KG1 (cell line): Measurements from ENCODE around the gene MAD1L1.

Experiments
- DNase-seq: peaks from one replicate; lab custom pipeline; 2025; lab: John Stamatoyannopoulos, UW

MAD1L1 gene

GRCh38 chr7:2011266-2012043 lies 221.3 kb downstream of the MAD1L1 start:
- no peak for DNase-seq

- DNase-seq = no peak
These were observed 222.0 kb downstream of the MAD1L1 start for GRCh38 chr7:2010551-2011265.

- DNase-seq = no peak
These were observed 222.6 kb downstream of the MAD1L1 start for GRCh38 chr7:2010101-2010500.

GRCh38 chr7:2009541-2010001 lies 223.2 kb downstream of the MAD1L1 start:
- no peak for DNase-seq

GRCh38 chr7:2008936-2009540 lies 223.7 kb downstream of the MAD1L1 start:
- no peak for DNase-seq

- no peak for DNase-seq
These were observed 224.4 kb downstream of the MAD1L1 start for GRCh38 chr7:2008101-2008935.

- no peak for DNase-seq
These were observed 225.2 kb downstream of the MAD1L1 start for GRCh38 chr7:2007551-2007950.

- DNase-seq = no peak
These were observed 225.8 kb downstream of the MAD1L1 start for GRCh38 chr7:2006921-2007381.

- no peak for DNase-seq
These were observed 226.4 kb downstream of the MAD1L1 start for GRCh38 chr7:2006231-2006771.

- no peak for DNase-seq
These were observed 227.0 kb downstream of the MAD1L1 start for GRCh38 chr7:2005786-2006185.

- no peak for DNase-seq
These were observed 227.7 kb downstream of the MAD1L1 start for GRCh38 chr7:2004841-2005725.

- no peak for DNase-seq
These were observed 228.6 kb downstream of the MAD1L1 start for GRCh38 chr7:2003931-2004812.

- DNase-seq = no peak
These were observed 229.3 kb downstream of the MAD1L1 start for GRCh38 chr7:2003451-2003930.

GRCh38 chr7:2002561-2003450 lies 229.9 kb downstream of the MAD1L1 start:
- DNase-seq = no peak

GRCh38 chr7:2001601-2002442 lies 230.9 kb downstream of the MAD1L1 start:
- no peak for DNase-seq

- DNase-seq = no peak
These were observed 231.9 kb downstream of the MAD1L1 start for GRCh38 chr7:2000746-2001321.

GRCh38 chr7:2000153-2000687 lies 232.5 kb downstream of the MAD1L1 start:
- no peak for DNase-seq
